Uterus (tissue), 4 donors: ENCODE results near the gene TTLL6. TPM values are rescaled to one million over a fixed set of nuclear protein-coding genes. Genes with fewer than 3 reads are reported as not detected.

ENCODE experiments used
- DNase-seq, 2 donors: peaks; one replicate each; pipeline ENCODE4 v3.0.0-alpha.2; 2019 to 2020
- H3K27ac ChIP-seq, 2 donors: fragments of 200-600 bp; sonication (generic); 1 replicate in 1 of 2; 2 replicates in 1 of 2; pipeline ENCODE4 v1.5.1; 2016 to 2018
- H3K27me3 ChIP-seq, 2 donors: fragments of 200-600 bp; sonication (generic); one replicate each; pipeline ENCODE4 v1.5.1; 2018 to 2019; ENCODE audit warnings: control low read depth in 1 of 2
- H3K36me3 ChIP-seq, 2 donors: fragments of 200-600 bp; sonication (generic); one replicate each; pipeline ENCODE4 v1.5.1; 2019; ENCODE audit warnings: control low read depth in 1 of 2
- H3K4me1 ChIP-seq, 2 donors: fragments of 200-600 bp; sonication (generic); one replicate each; pipeline ENCODE4 v1.5.1; 2018 to 2019; ENCODE audit warnings: control low read depth in 1 of 2
- H3K4me3 ChIP-seq, 2 donors: fragments of 200-600 bp; sonication (generic); 1 replicate in 1 of 2; 2 replicates in 1 of 2; pipeline ENCODE4 v1.5.1; 2018 to 2019; ENCODE audit warnings: mild to moderate bottlenecking in 1 of 2
- H3K9me3 ChIP-seq, 2 donors: fragments of 200-600 bp; sonication (generic); one replicate each; pipeline ENCODE4 v1.5.1; 2019; ENCODE audit warnings: control low read depth in 1 of 2
- CTCF ChIP-seq, 4 experiments: fragments of 200-600 bp in 2 of 4; fragments of 450-650 bp in 2 of 4; sonication (generic) in 2 of 4; IDR thresholded peaks; one replicate each; pipeline ENCODE4 v1.5.1; 2016 to 2019; ENCODE audit warnings: antibody characterized with exemption in 4 of 4, mild to moderate bottlenecking in 2 of 4, moderate library complexity in 1 of 4
- POLR2A ChIP-seq, 2 donors: fragments of 450-650 bp; IDR thresholded peaks; one replicate each; pipeline ENCODE4 v1.6.1; 2016; ENCODE audit warnings: antibody characterized with exemption in 2 of 2, mild to moderate bottlenecking in 1 of 2, moderate library complexity in 1 of 2
- intact Hi-C: fragments of 100-400 bp; cut with DNase I; formaldehyde crosslinking; loops from one replicate; pipeline ENCODE4 v1.15.1; 2023; ENCODE audit warnings: low total_unique reads
- total RNA-seq, 4 donors: library from RNA; depleted of rRNA in 3 of 4; stranded (reverse); fragments of >200 nt in 3 of 4; gene quantifications; one replicate each; pipeline versions ENCODE4 v1.1.0 to v1.2.4, GENCODE V29; 2014 to 2023
- donor health status: DM: yes; HTN: yes; CAD: no.

The TTLL6 gene
- total RNA-seq, 4 donors from 2014 or later: 0.41 to 0.91 TPM; not detected in 2

GRCh38 chr17:48854774-48855476, 37.9 kb upstream of the TTLL6 start:
- Histone ChIP-seq H3K27ac (no peak overlapping the region), H3K36me3 (no peaks in the 10 kb centered on the region), H3K27me3 (no peaks in the 10 kb centered on the region), H3K4me1 (no peaks in the 10 kb centered on the region), H3K4me3 (no peak overlapping the region), H3K9me3 (no peaks in the 10 kb centered on the region)
- intact Hi-C loops: no loop called here
- no peak for DNase-seq
- TF ChIP-seq CTCF (IDR thresholded peaks at IDR 0.05): no peak
- TF ChIP-seq POLR2A (IDR thresholded peaks at IDR 0.05): no peak

- H3K4me1 ChIP-seq: no peaks in the 10 kb centered on the region
- H3K36me3 ChIP-seq: no peaks in the 10 kb centered on the region
- no peaks in the 10 kb centered on the region for H3K9me3 ChIP-seq
- no peaks in the 10 kb centered on the region for H3K27me3 ChIP-seq
- H3K27ac ChIP-seq: no peak overlapping the region
- intact Hi-C loops: no loop called here
- no peak for DNase-seq
- TF ChIP-seq CTCF (IDR thresholded peaks at IDR 0.05) (no peak), POLR2A (IDR thresholded peaks at IDR 0.05) (no peak)
- H3K4me3 ChIP-seq: no peak overlapping the region
These were observed 33.8 kb upstream of the TTLL6 start for GRCh38 chr17:48850792-48851323.

- Histone ChIP-seq H3K4me3 (no peak overlapping the region), H3K27ac (peak overlapping the region; percentile 88 to 89), H3K4me1 (peaks cover 12 to 18% of the 10 kb centered on the region in 2 donors), H3K9me3 (no peaks in the 10 kb centered on the region), H3K27me3 (no peaks in the 10 kb centered on the region), H3K36me3 (no peaks in the 10 kb centered on the region)
- no peak for DNase-seq
- TF ChIP-seq CTCF (IDR thresholded peaks at IDR 0.05) (no peak), POLR2A (IDR thresholded peaks at IDR 0.05) (no peak)
- intact Hi-C loops: no loop called here
These were observed 26.3 kb upstream of the TTLL6 start for GRCh38 chr17:48843187-48843900.

GRCh38 chr17:48842746-48843145, 25.7 kb upstream of the TTLL6 start:
- H3K36me3 ChIP-seq: no peaks in the 10 kb centered on the region
- TF ChIP-seq POLR2A (IDR thresholded peaks at IDR 0.05): no peak
- TF ChIP-seq CTCF (IDR thresholded peaks at IDR 0.05): no peak
- no peak overlapping the region for H3K4me3 ChIP-seq
- H3K27ac ChIP-seq: peak overlapping the region; percentile 88 to 89
- no peaks in the 10 kb centered on the region for H3K9me3 ChIP-seq
- peaks cover 12 to 18% of the 10 kb centered on the region in 2 donors for H3K4me1 ChIP-seq
- no peak for DNase-seq
- intact Hi-C loops: no loop called here
- no peaks in the 10 kb centered on the region for H3K27me3 ChIP-seq

GRCh38 chr17:48841395-48841831, 24.4 kb upstream of the TTLL6 start:
- H3K4me1 ChIP-seq: peaks cover 12 to 18% of the 10 kb centered on the region in 2 donors
- H3K9me3 ChIP-seq: no peaks in the 10 kb centered on the region
- intact Hi-C loops: no loop called here
- TF ChIP-seq CTCF (IDR thresholded peaks at IDR 0.05): no peak
- peak; percentile 19 to 46 for TF ChIP-seq POLR2A (IDR thresholded peaks at IDR 0.05)
- H3K27ac ChIP-seq: peak overlapping the region; percentile 88 to 89
- H3K4me3 ChIP-seq: peak overlapping the region; percentile 2 to 25
- no peaks in the 10 kb centered on the region for H3K27me3 ChIP-seq
- peak in 1 of 2 donors; percentile 63 for DNase-seq
- no peaks in the 10 kb centered on the region for H3K36me3 ChIP-seq
